Measurements from ENCODE around the gene FREM1.

The FREM1 gene

GRCh38 chr9:14909181-14909580, 1.0 kb downstream of the FREM1 start:
- no peak for DNase-seq (ENCODE audit: low spot score)

DNA sequence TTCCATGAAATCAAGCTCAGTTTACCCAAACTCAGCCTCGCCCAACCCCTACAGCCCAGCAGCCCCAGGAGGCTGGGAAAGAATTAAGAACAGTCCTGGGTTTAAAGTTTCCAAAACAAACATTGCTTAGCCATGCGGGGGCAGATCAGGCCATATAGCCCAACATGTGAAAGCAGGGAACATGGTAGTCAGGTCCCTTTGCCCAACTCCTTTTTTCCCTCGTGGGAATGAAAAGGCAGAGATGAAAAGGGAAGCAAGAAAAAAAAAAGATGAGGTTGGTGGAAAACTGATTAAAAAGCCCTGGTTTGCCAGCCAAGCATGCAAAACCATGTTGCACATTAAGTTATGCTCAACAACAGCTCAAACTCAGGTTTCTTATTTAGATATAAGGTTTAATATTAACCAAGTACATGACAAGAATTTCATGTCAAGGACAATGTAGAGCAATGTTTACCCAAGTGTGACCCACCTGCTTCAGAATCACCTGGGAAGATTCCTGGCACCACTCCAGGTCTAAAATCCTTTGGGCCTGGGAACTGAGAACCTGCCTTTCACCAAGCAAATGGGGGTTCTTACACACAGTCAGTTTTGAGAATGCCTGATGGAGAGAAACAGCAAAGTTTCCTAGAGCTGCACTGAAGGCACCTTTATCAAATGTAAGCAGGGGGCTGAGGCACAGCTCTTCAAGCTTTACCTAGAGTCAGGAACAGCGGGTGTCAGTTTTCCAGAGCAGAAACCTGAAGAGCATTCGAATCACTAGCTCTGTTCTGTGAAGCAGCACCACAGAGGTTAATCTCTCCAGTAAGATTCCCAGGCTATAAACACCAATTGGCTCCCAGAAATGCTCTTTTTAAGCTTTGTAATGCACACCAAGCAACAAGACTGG, 1.7 kb downstream of the FREM1 start:
- no peak for DNase-seq (ENCODE audit: low spot score)

GRCh38 chr9:14907696-14908095, 2.5 kb downstream of the FREM1 start:
- DNase-seq (ENCODE audit: low spot score), result no peak

GRCh38 chr9:14907360-14907685, 2.9 kb downstream of the FREM1 start:
- no peak for DNase-seq (ENCODE audit: low spot score)

DNA sequence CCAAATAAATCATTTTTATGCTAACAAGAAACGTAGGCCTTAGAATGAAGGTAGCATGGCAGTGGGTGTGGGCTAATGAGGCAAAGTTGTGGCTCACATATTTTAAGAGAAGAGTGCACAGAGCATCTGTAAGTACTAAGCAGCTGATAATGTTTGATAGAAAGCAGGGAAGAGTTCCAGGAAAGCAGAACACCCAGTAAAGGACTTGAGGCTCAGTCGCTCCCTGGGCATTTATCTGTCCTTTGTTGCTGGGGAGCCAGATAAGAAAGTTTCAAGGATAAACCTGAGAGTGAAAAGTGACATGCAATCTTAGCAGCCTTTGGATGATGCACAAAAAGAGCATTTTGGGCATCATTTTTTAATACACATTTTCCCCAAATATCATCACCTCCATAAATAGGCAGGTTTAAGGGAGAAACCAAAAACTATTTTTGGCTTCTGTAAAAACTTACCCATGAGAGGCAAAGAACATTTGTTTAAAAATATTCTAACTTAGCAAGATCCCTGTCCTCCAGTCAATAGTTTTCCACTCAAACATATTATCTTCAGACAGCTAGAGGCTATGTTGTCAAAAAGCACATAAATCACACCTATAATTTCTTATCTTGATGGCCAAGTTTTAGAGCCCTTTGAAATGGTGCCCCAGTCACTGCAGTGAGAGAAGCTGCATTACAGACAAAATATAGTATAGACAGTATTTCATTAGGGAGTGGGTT, 3.4 kb downstream of the FREM1 start:
- DNase-seq (ENCODE audit: low spot score), result no peak

GRCh38 chr9:14906000-14906399, 4.2 kb downstream of the FREM1 start:
- no peak for DNase-seq (ENCODE audit: low spot score)

DNA sequence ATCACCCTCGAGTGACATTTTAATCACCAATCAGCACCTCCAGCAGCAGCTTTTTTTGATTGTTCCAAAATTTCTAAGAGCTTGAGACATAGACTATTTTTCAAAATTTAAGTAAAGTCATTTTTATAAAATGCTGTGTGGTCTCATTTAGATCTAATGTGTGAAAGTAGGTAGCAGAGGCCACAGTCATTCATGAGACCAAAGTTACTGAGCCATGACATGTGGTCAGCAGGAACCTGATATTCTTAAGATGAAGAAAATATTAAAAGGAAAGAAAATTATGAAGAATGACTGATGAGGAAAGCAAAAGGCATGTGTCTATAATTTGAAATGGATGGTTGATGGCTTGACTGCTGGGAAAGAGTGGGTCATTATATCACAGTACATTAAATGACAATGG, 7.2 kb downstream of the FREM1 start:
- DNase-seq (ENCODE audit: low spot score), result no peak

DNA sequence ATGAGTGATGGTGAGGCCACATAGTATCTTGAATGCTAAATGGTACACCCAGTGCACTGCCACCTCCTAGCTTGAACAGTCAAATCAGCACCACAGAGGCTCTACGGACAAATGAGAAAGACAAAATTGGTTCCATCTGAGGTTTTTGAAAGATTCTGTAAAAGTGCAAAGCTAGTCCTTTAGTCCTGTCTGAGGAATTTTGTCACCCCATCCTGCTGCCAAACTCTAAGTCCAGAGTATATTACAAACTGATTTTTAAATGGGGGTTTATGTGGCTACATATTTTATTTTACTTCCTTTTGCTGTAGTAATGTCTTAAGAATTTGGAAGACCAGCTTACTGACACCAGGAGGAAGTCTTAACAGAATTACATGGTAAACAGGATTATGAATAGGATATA, 7.7 kb downstream of the FREM1 start:
- no peak for DNase-seq (ENCODE audit: low spot score)

DNA sequence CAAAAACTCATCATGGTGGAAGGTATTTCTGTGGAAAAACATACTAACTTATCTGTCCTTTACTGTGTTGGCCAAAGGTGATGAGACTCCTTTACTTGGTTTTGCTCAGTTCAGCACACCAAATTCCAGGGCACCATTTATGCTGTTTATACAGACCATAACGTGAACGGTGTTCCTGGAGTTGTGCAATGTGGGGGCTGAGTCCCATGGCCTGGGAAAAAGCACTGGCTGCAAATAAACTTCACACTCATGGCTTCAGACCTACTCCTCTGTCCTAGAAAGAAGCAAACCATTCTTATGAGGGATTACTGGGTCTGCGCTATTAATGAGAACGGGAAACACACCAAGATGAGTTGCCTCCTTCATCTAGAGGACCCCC, 10.4 kb downstream of the FREM1 start:
- DNase-seq (ENCODE audit: low spot score), result no peak

DNA sequence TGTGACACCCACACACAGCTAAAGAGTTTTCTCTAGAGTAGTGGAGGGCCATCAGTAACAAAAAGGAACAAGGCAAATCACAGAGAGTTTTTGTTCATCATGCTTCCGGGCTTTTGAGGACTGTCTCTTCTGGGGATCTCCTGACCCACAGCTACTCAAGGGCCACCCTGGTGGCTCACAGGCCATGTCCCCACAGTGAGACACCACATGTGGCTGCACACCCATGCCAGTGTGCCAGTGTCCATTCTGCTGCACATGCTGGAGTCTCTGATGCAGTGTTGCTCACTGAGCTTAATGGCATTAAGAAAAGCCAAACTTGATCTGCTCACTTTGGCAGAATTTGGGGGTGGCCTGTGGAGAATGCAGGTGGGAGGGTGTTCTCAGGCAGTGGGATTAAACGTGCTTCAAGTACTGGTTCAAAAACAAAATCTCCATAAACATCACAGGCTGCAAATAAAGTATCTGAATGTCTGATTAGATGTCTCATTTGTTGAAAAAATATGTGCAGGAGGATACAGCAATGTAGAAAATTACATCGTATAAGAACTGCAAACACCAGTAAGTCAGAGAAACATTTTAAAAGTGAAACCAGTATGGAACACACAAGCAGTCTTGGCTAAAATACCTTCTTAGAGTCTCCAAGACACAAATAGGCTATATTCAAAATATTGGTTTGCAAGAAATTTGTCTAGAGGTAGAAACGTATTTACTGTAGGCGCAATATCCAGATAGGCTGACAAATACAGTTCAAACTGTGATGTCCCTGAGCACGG, 11.0 kb downstream of the FREM1 start:
- DNase-seq (ENCODE audit: low spot score), result no peak

- no peak for DNase-seq (ENCODE audit: low spot score)
Observed at GRCh38 chr9:14895806-14896205, 14.4 kb downstream of the FREM1 start.

DNA sequence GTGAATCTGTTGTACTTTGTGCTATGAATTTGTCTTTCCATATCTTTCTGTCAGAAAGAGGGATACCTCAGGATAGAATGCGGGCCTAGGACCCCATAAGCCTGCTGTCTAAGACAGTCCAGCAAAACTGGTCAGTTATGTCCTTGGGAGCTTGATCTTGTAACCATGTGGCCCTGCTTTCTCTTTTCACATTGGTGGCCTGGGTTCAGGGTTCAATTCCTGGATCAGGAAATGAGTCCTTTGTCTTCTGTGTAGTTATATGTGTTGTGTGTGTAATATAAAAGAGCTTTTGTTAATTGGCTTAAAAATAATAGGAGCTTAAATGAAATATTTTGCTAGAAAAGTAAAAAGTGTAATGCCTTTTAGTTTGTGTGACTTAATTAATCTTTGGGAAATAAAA, 16.9 kb downstream of the FREM1 start:
- DNase-seq (ENCODE audit: low spot score), result no peak

GRCh38 chr9:14891332-14891731, 18.9 kb downstream of the FREM1 start:
- DNase-seq (ENCODE audit: low spot score), result no peak

DNA sequence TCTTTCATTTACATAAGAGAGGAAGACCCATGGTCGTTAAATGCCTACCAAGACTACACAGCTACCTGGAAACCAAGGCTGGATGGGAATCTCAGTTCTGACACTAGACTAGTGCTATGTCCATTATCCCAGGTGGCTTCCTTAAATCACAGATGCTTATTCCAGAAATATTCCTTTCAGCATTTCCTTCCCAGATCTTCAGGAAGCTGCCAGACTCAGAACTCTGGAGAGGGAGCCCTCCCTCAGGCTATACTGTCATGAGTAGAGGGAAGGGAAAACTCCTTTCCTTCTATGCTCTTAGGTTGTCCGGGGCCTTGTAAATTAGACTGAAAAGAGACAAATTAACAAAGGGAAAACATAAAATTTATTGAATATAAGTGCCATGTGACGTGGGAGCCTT, 20.8 kb downstream of the FREM1 start:
- DNase-seq (ENCODE audit: low spot score), result no peak

- no peak for DNase-seq (ENCODE audit: low spot score)
Observed at GRCh38 chr9:14888875-14889274, 21.4 kb downstream of the FREM1 start.

DNA sequence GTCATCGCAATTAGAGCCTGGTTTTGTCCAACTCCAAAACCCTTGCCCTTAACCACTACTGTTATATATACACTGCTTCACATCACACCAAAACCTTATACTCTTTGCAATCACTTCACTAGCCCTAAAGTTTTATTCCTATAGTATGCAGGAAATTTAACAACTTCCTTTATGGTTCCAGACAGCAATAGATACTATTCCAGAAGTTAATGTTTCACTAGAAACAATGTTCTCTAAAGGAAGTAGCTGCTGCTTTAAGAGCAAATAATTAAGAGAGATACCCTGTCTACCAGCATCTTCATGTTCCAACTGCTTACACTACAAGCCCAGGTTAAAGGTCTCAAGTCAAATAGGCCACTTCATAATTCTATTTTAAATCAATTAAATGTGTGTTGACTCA, 22.0 kb downstream of the FREM1 start:
- no peak for DNase-seq (ENCODE audit: low spot score)

DNA sequence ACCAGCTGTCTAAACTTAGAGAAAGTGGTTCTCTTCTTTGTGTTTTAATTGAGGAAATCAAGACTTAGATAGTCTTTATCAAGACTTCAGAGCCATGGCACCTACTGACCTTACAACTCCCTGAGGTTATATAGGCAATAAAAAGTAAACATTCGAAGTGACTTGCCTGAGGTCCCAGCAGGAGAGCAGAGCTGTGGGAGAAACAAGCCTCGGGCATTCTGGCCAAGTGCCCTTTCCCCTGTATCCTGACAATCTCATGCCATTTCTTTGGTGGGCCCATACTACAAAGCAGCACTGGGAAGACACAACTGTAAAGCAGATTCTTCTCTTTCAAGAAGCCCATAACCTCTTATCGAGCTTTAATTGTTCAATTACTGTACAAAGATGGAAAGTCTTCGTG, 23.1 kb downstream of the FREM1 start:
- DNase-seq (ENCODE audit: low spot score), result no peak

DNA sequence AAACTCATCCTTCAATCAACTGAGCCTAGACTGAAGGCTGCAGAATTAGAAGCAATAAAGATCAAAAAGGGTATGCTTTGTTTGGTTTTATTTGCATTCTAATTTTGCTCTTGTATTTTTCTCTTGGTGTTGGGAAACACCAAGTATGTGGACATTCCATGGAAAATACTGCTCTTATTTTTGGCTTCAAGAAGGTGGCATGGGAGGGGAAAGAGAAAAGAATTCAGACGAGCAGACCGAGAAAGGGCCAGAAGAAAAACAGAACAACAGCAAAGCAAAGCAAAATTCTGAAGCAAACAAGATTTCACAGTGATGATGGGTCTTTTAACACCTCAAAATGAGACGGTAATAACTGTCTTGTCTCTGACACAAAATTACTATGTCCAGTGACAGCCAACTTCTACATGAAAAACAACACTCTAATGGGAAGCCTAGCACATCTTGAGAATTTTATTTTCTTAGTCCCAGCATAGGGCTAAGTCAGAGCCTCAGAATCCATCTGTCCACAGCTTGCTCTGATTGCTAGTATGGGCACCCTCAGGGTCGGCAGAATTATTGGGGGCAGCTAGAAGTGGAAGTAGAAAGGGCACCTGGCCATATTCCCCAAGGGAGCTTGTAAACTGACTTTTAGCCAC, 26.8 kb downstream of the FREM1 start:
- DNase-seq (ENCODE audit: low spot score), result no peak

- DNase-seq (ENCODE audit: low spot score), result no peak
Observed at GRCh38 chr9:14882090-14882489, 28.1 kb downstream of the FREM1 start.

- no peak for DNase-seq (ENCODE audit: low spot score)
Observed at GRCh38 chr9:14881006-14881405, 29.2 kb downstream of the FREM1 start.

GRCh38 chr9:14870090-14870489, 40.1 kb downstream of the FREM1 start:
- DNase-seq (ENCODE audit: low spot score), result no peak

GRCh38 chr9:14869671-14870070, 40.6 kb downstream of the FREM1 start:
- DNase-seq (ENCODE audit: low spot score), result no peak

Data from CD4-positive, alpha-beta T cell treated with Interleukin-15 for 4 hours (primary cell).